SK-N-SH (cell line): ENCODE results near the gene MOGAT3. TPM values are rescaled to one million over a fixed set of nuclear protein-coding genes. Genes with fewer than 3 reads are reported as not detected.

Source experiments
- CTCF ChIA-PET: fragments of 300-600, 350-600 bp; formaldehyde crosslinking; extraction: SDS; loops from one replicate; lab custom pipeline; 2021; lab: Yijun Ruan, JAX
- POLR2A ChIA-PET: fragments of 350-600 bp; sonication (Branson Sonifier 250); formaldehyde crosslinking; extraction: SDS; loops from one replicate; lab custom pipeline; 2020; ENCODE audit warnings: antibody characterized with exemption, inconsistent platforms; lab: Yijun Ruan, JAX
- DNase-seq: peaks from one replicate; pipeline ENCODE4 v3.0.0; 2012
- H2AFZ ChIP-seq: fragments of 200-600 bp; sonication (generic); 2 replicates; pipeline ENCODE4 v1.8.1; 2016; ENCODE audit warnings: antibody characterized with exemption, mild to moderate bottlenecking, low read depth
- H3F3A ChIP-seq: fragments of 200-600 bp; sonication (generic); replicated peaks from 2 replicates; pipeline ENCODE3; 2016; ENCODE audit warnings: antibody characterized with exemption, mild to moderate bottlenecking; ENCODE audit not compliant: insufficient read depth
- H3K27ac ChIP-seq, 2 experiments: fragments of 200-500 bp in 1 of 2; fragments of 200-600 bp in 1 of 2; sonication (Bioruptor generic) in 1 of 2; sonication (generic), shearing (Covaris generic) in 1 of 2; 2 replicates each; pipeline versions ENCODE4 v1.5.1 to v1.6.1; 2014 to 2016; ENCODE audit warnings: low read depth in 2 of 2, inconsistent platforms in 1 of 2, low read length in 1 of 2, mild to moderate bottlenecking in 1 of 2, mixed read lengths in 1 of 2
- H3K27me3 ChIP-seq: fragments of 200-600 bp; sonication (generic), shearing (Covaris generic); 2 replicates; pipeline ENCODE4 v1.6.1; 2016; ENCODE audit warnings: mixed run types; ENCODE audit not compliant: insufficient read depth
- H3K36me3 ChIP-seq, 2 experiments: fragments of 200-500 bp in 1 of 2; fragments of 200-600 bp in 1 of 2; sonication (Bioruptor generic) in 1 of 2; sonication (generic) in 1 of 2; replicated peaks in 1 of 2; 2 replicates each; pipeline versions ENCODE3 to v1.5.1; 2014 to 2016; ENCODE audit warnings: low read length in 1 of 2, mild to moderate bottlenecking in 1 of 2; ENCODE audit not compliant: insufficient read depth in 2 of 2, control insufficient read depth in 1 of 2
- H3K4me1 ChIP-seq, 2 experiments: fragments of 200-500 bp in 1 of 2; fragments of 200-600 bp in 1 of 2; sonication (Bioruptor generic) in 1 of 2; sonication (generic), shearing (Covaris generic) in 1 of 2; 2 replicates each; pipeline versions ENCODE4 v1.5.1 to v1.6.1; 2014 to 2016; ENCODE audit warnings: low read depth in 1 of 2, low read length in 1 of 2, mixed run types in 1 of 2; ENCODE audit not compliant: insufficient read depth in 2 of 2, control insufficient read depth in 1 of 2
- H3K4me2 ChIP-seq: fragments of 200-600 bp; sonication (generic), shearing (Covaris generic); 2 replicates; pipeline ENCODE4 v1.6.1; 2017; ENCODE audit warnings: mixed run types
- H3K4me3 ChIP-seq, 2 experiments: fragments of 200-500 bp in 1 of 2; fragments of 200-600 bp in 1 of 2; sonication (Bioruptor generic) in 1 of 2; sonication (generic), shearing (Covaris generic) in 1 of 2; 2 replicates each; pipeline versions ENCODE4 v1.5.1 to v1.8.1; 2014 to 2016; ENCODE audit warnings: low read depth in 2 of 2, inconsistent platforms in 1 of 2, low read length in 1 of 2, mild to moderate bottlenecking in 1 of 2, mixed read lengths in 1 of 2, moderate library complexity in 1 of 2
- H3K79me2 ChIP-seq: fragments of 200-600 bp; sonication (generic); 2 replicates; pipeline ENCODE4 v1.8.1; 2017; ENCODE audit warnings: mild to moderate bottlenecking; ENCODE audit not compliant: insufficient read depth
- H3K9ac ChIP-seq: fragments of 200-600 bp; sonication (generic); 2 replicates; pipeline ENCODE4 v1.6.1; 2017; ENCODE audit warnings: mixed run types
- H3K9me2 ChIP-seq: fragments of 200-600 bp; sonication (generic); 2 replicates; pipeline ENCODE4 v1.6.1; 2017; ENCODE audit warnings: mixed run types
- H3K9me3 ChIP-seq: fragments of 200-600 bp; sonication (generic); 2 replicates; pipeline ENCODE4 v1.6.1; 2017; ENCODE audit warnings: mixed run types, mild to moderate bottlenecking, moderate library complexity
- H4K20me1 ChIP-seq: fragments of 200-600 bp; sonication (generic); 2 replicates; pipeline ENCODE4 v1.6.1; 2017; ENCODE audit warnings: mild to moderate bottlenecking, mixed run types; ENCODE audit not compliant: insufficient read depth
- CHD2 ChIP-seq: fragments of 150-350 bp; IDR thresholded peaks from 2 replicates; pipeline ENCODE4 v1.6.1; 2018; ENCODE audit warnings: low read length; ENCODE audit not compliant: partially characterized antibody
- CTCF ChIP-seq: fragments of 200-600 bp; sonication (generic); IDR thresholded peaks from 2 replicates; pipeline ENCODE4 v1.6.1; 2017; ENCODE audit warnings: antibody characterized with exemption, mild to moderate bottlenecking, moderate library complexity
- ELF1 ChIP-seq: IDR thresholded peaks from 2 replicates; pipeline ENCODE4 v1.4.0; 2012
- FOSL2 ChIP-seq: IDR thresholded peaks from 2 replicates; pipeline ENCODE4 v1.4.0; 2012; ENCODE audit warnings: low read depth, mild to moderate bottlenecking, moderate library complexity, borderline replicate concordance
- FOXM1 ChIP-seq: IDR thresholded peaks from 2 replicates; pipeline ENCODE4 v1.4.0; 2012; ENCODE audit warnings: low read depth, mild to moderate bottlenecking
- GATA2 ChIP-seq: sonication (generic); formaldehyde crosslinking; IDR thresholded peaks from 2 replicates; pipeline ENCODE4 v1.5.0; 2020; ENCODE audit warnings: mild to moderate bottlenecking, missing genetic modification reagents
- JUND ChIP-seq: IDR thresholded peaks from 2 replicates; pipeline ENCODE4 v1.4.0; 2012
- MAX ChIP-seq: IDR thresholded peaks from 2 replicates; pipeline ENCODE4 v1.4.0; 2012; ENCODE audit warnings: low read depth
- PBX3 ChIP-seq: IDR thresholded peaks from 2 replicates; pipeline ENCODE4; 2012
- POLR2AphosphoS5 ChIP-seq: IDR thresholded peaks from 2 replicates; pipeline ENCODE4 v1.6.1; 2012; ENCODE audit warnings: low read depth, low read length
- RCOR1 ChIP-seq: fragments of 150-350 bp; IDR thresholded peaks from 2 replicates; pipeline ENCODE4 v1.6.1; 2017; ENCODE audit warnings: antibody characterized with exemption, low read length
- REST ChIP-seq: IDR thresholded peaks from 2 replicates; pipeline ENCODE4 v1.6.1; 2012; ENCODE audit warnings: mild to moderate bottlenecking, low read depth, low read length, moderate library complexity
- RFX5 ChIP-seq: IDR thresholded peaks from 2 replicates; pipeline ENCODE4 v1.6.1; 2012; ENCODE audit warnings: mild to moderate bottlenecking, improper control_type of control experiment, low read length
- USF1 ChIP-seq: IDR thresholded peaks from 2 replicates; pipeline ENCODE4 v1.4.0; 2012; ENCODE audit warnings: low read depth, borderline replicate concordance
- USF2 ChIP-seq: fragments of 150-350 bp; IDR thresholded peaks from 2 replicates; pipeline ENCODE4 v1.6.1; 2017; ENCODE audit warnings: antibody characterized with exemption, low read length, low read depth, borderline replicate concordance
- WGBS: methylation state at CpG from one replicate; pipeline ENCODE4 v1.1.6; 2017; ENCODE audit warnings: low lambda C conversion rate; 5-methylcytosine and 5-hydroxymethylcytosine counted together
- polyA plus RNA-seq, 3 experiments: library from polyadenylated mRNA; depleted of rRNA; stranded (reverse); fragments of >200 nt; gene quantifications; 2 replicates each; pipeline ENCODE4 v1.2.3, GENCODE V29; 2012

MOGAT3 gene
- polyA plus RNA-seq, 1 of the 3 experiments (the other 2 are of a cell fraction), result not detected

GRCh38 chr7:101248276-101248675 lies 47.4 kb upstream of the MOGAT3 start:
- WGBS, result 94% methylated on average over 5 of the region's 5 CpGs
- Histone ChIP-seq H3K4me3 (no peak overlapping the region), H3K79me2 (peaks cover 79% of the 10 kb centered on the region), H3K9me2 (no peaks in the 10 kb centered on the region), H3K9me3 (no peaks in the 10 kb centered on the region), H3K4me1 (peaks cover 5 to 17% of the 10 kb centered on the region in 2 experiments; a peak in 1 of 4 replicates), H4K20me1 (peaks cover 28% of the 10 kb centered on the region), H3K27ac (no peak overlapping the region), H3K9ac (no peak overlapping the region), H2AFZ (no peak overlapping the region), H3K27me3 (no peaks in the 10 kb centered on the region), H3K36me3 (peaks cover 3 to 38% of the 10 kb centered on the region in 2 experiments), H3K4me2 (no peak overlapping the region), H3F3A (peaks cover 5% of the 10 kb centered on the region)
- ChIA-PET POLR2A (no interaction called here), CTCF (interaction anchor here (1.1 to 6.0 kb wide), 7 partner anchors 11 to 106 kb away, joined by 3 to 53 read pairs (median 4); partner anchors contain the start of gene CLDN15)
- TF ChIP-seq CTCF (peak; percentile 16; the same call in 1 of the 2 replicates), PBX3 (no peak)
- DNase-seq, result no peak

- Histone ChIP-seq H3K27ac (peak overlapping the region; percentile 80 to 93; a peak in 3 of 4 replicates), H3K4me3 (peak overlapping the region; percentile 77 to 89), H2AFZ (peak overlapping the region; percentile 73), H3F3A (peaks cover 8% of the 10 kb centered on the region), H3K27me3 (no peaks in the 10 kb centered on the region), H3K9ac (peak overlapping the region; percentile 68), H3K9me3 (no peaks in the 10 kb centered on the region), H3K36me3 (peaks cover 10 to 54% of the 10 kb centered on the region in 2 experiments), H3K79me2 (peaks cover 89% of the 10 kb centered on the region), H3K4me2 (peak overlapping the region; percentile 98), H3K4me1 (peaks cover 7 to 14% of the 10 kb centered on the region in 2 experiments; a peak in 1 of 4 replicates), H3K9me2 (no peaks in the 10 kb centered on the region), H4K20me1 (peaks cover 28% of the 10 kb centered on the region)
- POLR2A ChIA-PET, result interaction anchor here (0.6 to 2.2 kb wide), 6 partner anchors 10 to 87 kb away, joined by 3 to 38 read pairs (median 5); partner anchors contain the start of genes PLOD3, VGF and ZNHIT1
- WGBS, result 22% methylated on average over 32 of the region's 32 CpGs
- CTCF ChIA-PET, result interaction anchor here (0.7 to 6.0 kb wide), 22 partner anchors 13 to 355 kb away, joined by 3 to 66 read pairs (median 6); partner anchors contain the start of genes IFT22, NAT16, PLOD3 and UFSP1
- DNase-seq, result no peak
- TF ChIP-seq MAX (peak; percentile 3; the same call in 1 of the 2 replicates), REST (no peak; the same call in 1 of the 2 replicates), CHD2 (no peak), JUND (no peak), FOXM1 (no peak), USF1 (peak; percentile 78; the same call in 1 of the 2 replicates), RFX5 (no peak), ELF1 (no peak), RCOR1 (no peak), GATA2 (CRISPR knock-in tag) (no peak), FOSL2 (no peak), POLR2AphosphoS5 (peak; percentile 35), USF2 (peak; percentile 20; the same call in 1 of the 2 replicates)
Observed at GRCh38 chr7:101245147-101245668, 44.4 kb upstream of the MOGAT3 start.
